Activated T-helper 2 cell treated with anti-CD3 and anti-CD28 coated beads, Interferon-gamma antibody, Interleukin-2, Interleukin-4, amounts not matched to agents 10 μg/mL and 5 μg/mL and 100 μg/mL, durations not matched to agents 14 hours and 24 hours and 36 hours (primary cell): ENCODE measurements around the gene SLC2A10. TPM values are rescaled to one million over a fixed set of nuclear protein-coding genes. Genes with fewer than 3 reads are reported as not detected.

Experiments
- DNase-seq: peaks from one replicate; pipeline ENCODE4 v3.0.0; 2021; ENCODE audit warnings: low spot score
- H3K27ac Mint-ChIP-seq: one replicate; pipeline ENCODE4 v1.8.0; 2021; ENCODE audit warnings: mixed read lengths
- H3K27me3 Mint-ChIP-seq: one replicate; pipeline ENCODE4 v1.8.0; 2021; ENCODE audit warnings: low read depth, mixed read lengths
- H3K36me3 Mint-ChIP-seq: one replicate; pipeline ENCODE4 v1.8.0; 2021; ENCODE audit warnings: low read depth, mixed read lengths
- H3K4me1 Mint-ChIP-seq: one replicate; pipeline ENCODE4 v1.8.0; 2021; ENCODE audit warnings: low read depth, mixed read lengths
- H3K4me3 Mint-ChIP-seq: one replicate; pipeline ENCODE4 v1.8.0; 2021; ENCODE audit warnings: low read depth, mild to moderate bottlenecking, moderate library complexity, mixed read lengths
- H3K9me3 Mint-ChIP-seq: one replicate; pipeline ENCODE4 v1.8.0; 2021; ENCODE audit warnings: mixed read lengths
- intact Hi-C: fragments of 100-400 bp; cut with micrococcal nuclease; formaldehyde crosslinking; loops from one replicate; pipeline ENCODE4 v1.15.1; 2023
- total RNA-seq: library from RNA; stranded (reverse); gene quantifications from 2 replicates; pipeline ENCODE4 v1.2.3, GENCODE V29; 2022

The SLC2A10 gene
- total RNA-seq, 1 donor from 2014 or later, result not detected

GRCh38 chr20:46757754-46758678, 48.6 kb downstream of the SLC2A10 start:
- DNase-seq, result peak; percentile 61
- Mint-ChIP-seq H3K4me1 (no peaks in the 10 kb centered on the region), H3K27me3 (peaks cover 1% of the 10 kb centered on the region), H3K36me3 (no peaks in the 10 kb centered on the region), H3K9me3 (no peaks in the 10 kb centered on the region), H3K4me3 (no peak overlapping the region), H3K27ac (no peak overlapping the region)
- intact Hi-C loops, result loop anchor here (2.0 to 10.0 kb wide), 2 partner anchors 237 to 393 kb away; no protein-coding TSS in a partner anchor

- peaks cover 1% of the 10 kb centered on the region for H3K27me3 Mint-ChIP-seq
- no peaks in the 10 kb centered on the region for H3K4me1 Mint-ChIP-seq
- no peak overlapping the region for H3K4me3 Mint-ChIP-seq
- no peak for DNase-seq
- no peak overlapping the region for H3K27ac Mint-ChIP-seq
- intact Hi-C loops, result loop anchor here (2.0 to 10.0 kb wide), 2 partner anchors 236 to 392 kb away; no protein-coding TSS in a partner anchor
- no peaks in the 10 kb centered on the region for H3K36me3 Mint-ChIP-seq
- H3K9me3 Mint-ChIP-seq, result no peaks in the 10 kb centered on the region
Measured at GRCh38 chr20:46758929-46759669, 49.6 kb downstream of the SLC2A10 start.

GRCh38 chr20:46761566-46761965, 52.1 kb downstream of the SLC2A10 start:
- Mint-ChIP-seq H3K4me1 (no peaks in the 10 kb centered on the region), H3K27me3 (peaks cover 4% of the 10 kb centered on the region), H3K27ac (no peak overlapping the region), H3K9me3 (no peaks in the 10 kb centered on the region), H3K4me3 (no peak overlapping the region), H3K36me3 (no peaks in the 10 kb centered on the region)
- intact Hi-C loops, result no loop called here
- DNase-seq, result no peak

- no peak overlapping the region for H3K4me3 Mint-ChIP-seq
- H3K9me3 Mint-ChIP-seq, result no peaks in the 10 kb centered on the region
- DNase-seq, result no peak
- intact Hi-C loops, result no loop called here
- H3K4me1 Mint-ChIP-seq, result no peaks in the 10 kb centered on the region
- H3K27ac Mint-ChIP-seq, result no peak overlapping the region
- peaks cover 3% of the 10 kb centered on the region for H3K27me3 Mint-ChIP-seq
- H3K36me3 Mint-ChIP-seq, result no peaks in the 10 kb centered on the region
Measured at GRCh38 chr20:46764068-46764467, 54.6 kb downstream of the SLC2A10 start.

GRCh38 chr20:46765506-46766120, 56.2 kb downstream of the SLC2A10 start:
- intact Hi-C loops, result no loop called here
- Mint-ChIP-seq H3K4me1 (no peaks in the 10 kb centered on the region), H3K27ac (no peak overlapping the region), H3K36me3 (no peaks in the 10 kb centered on the region), H3K27me3 (peaks cover 2% of the 10 kb centered on the region), H3K4me3 (no peak overlapping the region), H3K9me3 (no peaks in the 10 kb centered on the region)
- DNase-seq, result no peak

GRCh38 chr20:46767127-46767761, 57.8 kb downstream of the SLC2A10 start:
- no peaks in the 10 kb centered on the region for H3K4me1 Mint-ChIP-seq
- DNase-seq, result no peak
- no peaks in the 10 kb centered on the region for H3K36me3 Mint-ChIP-seq
- no peaks in the 10 kb centered on the region for H3K9me3 Mint-ChIP-seq
- H3K4me3 Mint-ChIP-seq, result no peak overlapping the region
- H3K27ac Mint-ChIP-seq, result no peak overlapping the region
- H3K27me3 Mint-ChIP-seq, result peaks cover 2% of the 10 kb centered on the region
- intact Hi-C loops, result no loop called here

GRCh38 chr20:46770330-46771194, 61.1 kb downstream of the SLC2A10 start:
- Mint-ChIP-seq H3K27ac (no peak overlapping the region), H3K27me3 (peaks cover 11% of the 10 kb centered on the region), H3K4me3 (no peak overlapping the region)

GRCh38 chr20:46771195-46771588, 61.7 kb downstream of the SLC2A10 start:
- Mint-ChIP-seq H3K36me3 (no peaks in the 10 kb centered on the region), H3K27me3 (peaks cover 8% of the 10 kb centered on the region), H3K9me3 (no peaks in the 10 kb centered on the region), H3K4me1 (no peaks in the 10 kb centered on the region), H3K27ac (no peak overlapping the region), H3K4me3 (no peak overlapping the region)
- intact Hi-C loops, result no loop called here
- no peak for DNase-seq

More at GRCh38 chr20:46770330-46771194, 61.1 kb downstream of the SLC2A10 start:
- no peaks in the 10 kb centered on the region for H3K9me3 Mint-ChIP-seq
- no peaks in the 10 kb centered on the region for H3K36me3 Mint-ChIP-seq
- DNase-seq, result no peak
- intact Hi-C loops, result no loop called here
- no peaks in the 10 kb centered on the region for H3K4me1 Mint-ChIP-seq

- Mint-ChIP-seq H3K4me1 (no peaks in the 10 kb centered on the region), H3K36me3 (no peaks in the 10 kb centered on the region), H3K27me3 (peaks cover 8% of the 10 kb centered on the region), H3K9me3 (no peaks in the 10 kb centered on the region), H3K4me3 (no peak overlapping the region), H3K27ac (no peak overlapping the region)
- no peak for DNase-seq
- intact Hi-C loops, result no loop called here
Measured at GRCh38 chr20:46772901-46773300, 63.5 kb downstream of the SLC2A10 start.

- intact Hi-C loops, result no loop called here
- Mint-ChIP-seq H3K36me3 (no peaks in the 10 kb centered on the region), H3K9me3 (no peaks in the 10 kb centered on the region)
Measured at GRCh38 chr20:46773680-46774079, 64.2 kb downstream of the SLC2A10 start.

GRCh38 chr20:46774236-46774635, 64.8 kb downstream of the SLC2A10 start:
- Mint-ChIP-seq H3K4me1 (no peaks in the 10 kb centered on the region), H3K27me3 (peaks cover 8% of the 10 kb centered on the region), H3K36me3 (no peaks in the 10 kb centered on the region), H3K4me3 (no peak overlapping the region), H3K9me3 (no peaks in the 10 kb centered on the region), H3K27ac (no peak overlapping the region)
- DNase-seq, result no peak
- intact Hi-C loops, result no loop called here

More at GRCh38 chr20:46773680-46774079, 64.2 kb downstream of the SLC2A10 start:
- peaks cover 8% of the 10 kb centered on the region for H3K27me3 Mint-ChIP-seq
- no peak overlapping the region for H3K27ac Mint-ChIP-seq
- H3K4me1 Mint-ChIP-seq, result no peaks in the 10 kb centered on the region
- H3K4me3 Mint-ChIP-seq, result no peak overlapping the region
- no peak for DNase-seq
